ENCODE measurements around the gene MGMT.

The MGMT gene

GRCh38 chr10:129766611-129767550 is 299.8 kb downstream of the MGMT start:
- DNase-seq: no peak

- no peak for DNase-seq
Observed at GRCh38 chr10:129767751-129768150, 300.7 kb downstream of the MGMT start.

- no peak for DNase-seq
Observed at GRCh38 chr10:129768437-129769355, 301.7 kb downstream of the MGMT start.

GRCh38 chr10:129769381-129770116 is 302.5 kb downstream of the MGMT start:
- no peak for DNase-seq

DNA sequence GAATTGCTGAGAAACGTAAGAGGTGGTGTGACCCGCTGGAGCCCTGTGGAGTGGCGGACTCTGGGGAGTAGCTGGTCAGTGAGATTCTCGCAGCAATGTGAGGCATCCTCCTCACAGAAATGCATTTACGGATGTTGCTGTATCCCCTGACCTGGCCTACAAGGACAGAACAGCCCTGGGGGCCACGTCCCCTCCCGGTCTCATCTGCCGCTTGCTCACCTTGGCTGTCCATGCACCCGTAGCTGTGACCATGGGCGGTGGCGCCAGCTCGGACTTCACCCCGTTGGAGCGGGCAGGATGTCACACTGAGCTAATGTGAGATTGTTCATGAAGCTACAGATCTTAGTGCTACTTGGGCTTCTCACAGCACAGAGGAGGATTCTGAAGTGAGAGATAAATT is 303.2 kb downstream of the MGMT start:
- no peak for DNase-seq

DNA sequence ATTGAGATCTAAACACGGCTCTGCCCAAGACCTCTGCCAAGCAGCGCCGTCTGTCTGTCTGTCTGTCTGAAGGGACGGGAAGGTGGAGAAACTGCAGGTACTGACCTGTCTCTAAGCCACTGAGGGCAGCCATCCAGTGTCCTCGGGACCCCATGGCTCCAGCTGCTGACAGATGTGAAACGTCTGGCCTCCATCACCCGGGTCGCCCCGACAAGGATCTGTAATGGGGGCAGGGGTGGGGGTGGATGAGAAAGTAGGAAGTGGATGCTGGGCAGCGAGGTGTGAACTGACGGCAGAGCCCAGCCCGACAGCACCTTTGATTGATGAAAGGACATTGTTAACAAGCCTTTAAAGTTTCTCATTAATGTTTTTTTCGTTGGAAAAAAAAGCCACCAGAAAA is 304.0 kb downstream of the MGMT start:
- DNase-seq: no peak

DNA sequence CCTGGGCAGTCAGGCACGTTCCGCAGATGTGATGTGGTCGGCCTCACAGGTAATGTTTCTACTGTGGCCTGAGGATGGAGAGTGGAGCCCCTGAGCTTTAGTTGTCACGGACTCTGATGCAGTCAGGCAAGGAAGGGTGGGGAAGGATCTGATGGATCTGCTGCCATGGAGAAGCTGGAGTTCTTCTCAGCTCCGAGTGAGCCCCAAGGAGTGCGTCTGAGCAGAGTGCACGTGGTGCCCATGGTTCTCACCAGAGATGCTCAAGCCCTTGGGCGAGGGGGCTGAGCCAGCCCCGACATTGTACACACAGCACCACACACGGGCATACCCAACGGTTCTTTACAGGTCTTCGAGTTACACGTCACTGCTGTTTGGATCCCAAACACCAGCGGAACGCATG is 304.5 kb downstream of the MGMT start:
- DNase-seq: no peak

DNA sequence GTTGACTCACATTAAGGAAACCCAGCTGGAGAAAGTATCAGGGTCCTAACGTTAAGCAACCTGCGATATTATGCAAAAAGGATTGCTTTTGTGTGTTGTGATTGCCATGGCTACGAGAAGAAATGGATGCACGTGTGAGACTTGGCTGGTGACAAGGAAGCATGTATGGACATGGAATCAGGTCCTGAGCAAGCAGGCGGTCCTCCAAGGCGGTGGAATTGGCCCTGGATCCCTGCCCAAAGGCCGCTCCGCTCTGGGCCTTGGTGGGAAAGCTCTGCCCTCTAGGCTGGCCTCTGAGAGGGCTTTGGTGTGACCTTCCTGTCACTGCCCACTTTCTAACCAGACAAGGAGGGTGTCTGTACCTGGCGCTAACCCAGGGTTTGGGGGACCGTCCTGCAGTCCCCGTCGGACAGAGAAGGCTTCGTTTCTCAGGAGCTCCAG is 305.0 kb downstream of the MGMT start:
- no peak for DNase-seq

- DNase-seq: no peak
Observed at GRCh38 chr10:129772468-129773358, 305.7 kb downstream of the MGMT start.

DNA sequence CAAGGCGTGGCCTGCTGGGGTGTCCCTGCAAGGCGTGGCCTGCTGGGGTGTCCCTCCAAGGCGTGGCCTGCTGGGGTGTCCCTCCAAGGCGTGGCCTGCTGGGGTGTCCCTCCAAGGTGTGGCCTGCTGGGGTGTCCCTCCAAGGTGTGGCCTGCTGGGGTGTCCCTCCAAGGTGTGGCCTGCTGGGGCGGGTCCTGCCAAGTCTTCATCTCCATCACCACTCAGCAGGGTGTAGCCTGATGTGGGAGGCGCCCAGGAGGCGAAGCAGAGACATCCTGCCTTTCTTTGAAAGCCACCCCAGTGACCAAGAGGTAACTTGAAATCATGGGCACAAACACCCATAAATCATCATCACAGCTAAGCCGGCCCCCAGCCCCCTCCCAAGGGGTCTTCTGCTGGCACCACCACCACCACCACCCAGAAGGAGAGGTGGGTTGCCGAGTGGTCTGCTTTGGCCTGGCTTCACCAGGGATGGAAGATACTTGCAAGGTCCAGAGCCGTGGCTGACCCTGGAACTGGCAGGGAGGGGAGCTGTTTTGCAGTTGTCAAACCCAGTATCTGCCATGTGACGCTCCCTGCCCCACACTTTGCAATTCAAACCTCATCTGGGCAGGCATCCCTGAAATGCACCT is 306.4 kb downstream of the MGMT start:
- DNase-seq: no peak

GRCh38 chr10:129774082-129774735 is 307.2 kb downstream of the MGMT start:
- DNase-seq: no peak

GRCh38 chr10:129774736-129775401 is 307.8 kb downstream of the MGMT start:
- no peak for DNase-seq

GRCh38 chr10:129775681-129776080 is 308.6 kb downstream of the MGMT start:
- no peak for DNase-seq

DNA sequence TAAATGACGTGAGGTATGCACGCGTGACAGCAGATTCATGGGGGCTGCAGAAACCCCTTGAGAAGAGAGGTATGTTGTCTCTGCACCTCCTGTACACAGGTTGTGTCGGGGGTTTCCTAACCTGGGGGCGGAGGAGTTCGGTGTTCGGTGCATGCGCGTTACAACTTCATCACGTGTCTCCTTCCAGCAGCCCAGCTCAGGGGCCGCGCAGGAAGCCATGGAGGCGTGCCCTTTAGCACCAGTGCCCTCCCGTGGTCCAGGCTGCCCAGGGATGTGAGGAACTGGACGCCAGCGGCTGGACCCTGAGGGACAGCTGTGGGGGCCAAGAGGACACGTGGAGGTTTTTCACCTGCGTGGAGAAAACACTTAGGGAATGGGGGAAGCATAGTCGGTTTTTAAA is 310.6 kb downstream of the MGMT start:
- DNase-seq: no peak

GRCh38 chr10:129778571-129778970 is 311.5 kb downstream of the MGMT start:
- no peak for DNase-seq

GRCh38 chr10:129779126-129780111 is 312.4 kb downstream of the MGMT start:
- no peak for DNase-seq

DNA sequence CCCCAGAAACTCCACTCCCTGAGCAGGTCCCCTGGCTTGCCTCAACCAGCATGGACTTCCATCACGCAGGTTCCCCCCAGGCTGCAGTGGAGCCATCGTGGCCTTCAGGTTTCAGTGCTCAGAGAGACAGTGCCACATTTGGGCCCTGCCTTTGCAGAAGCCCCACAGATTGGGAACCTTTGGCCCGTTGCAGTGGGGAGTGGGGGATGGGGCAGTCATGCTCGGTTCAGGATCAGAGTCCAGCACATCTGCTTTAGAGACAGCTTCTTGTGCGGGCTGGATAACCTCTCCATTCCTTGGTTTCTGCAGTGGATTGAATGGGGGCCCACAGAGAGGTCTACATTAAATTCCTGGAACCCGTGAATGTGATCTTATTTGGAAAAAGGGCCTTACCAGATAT is 313.2 kb downstream of the MGMT start:
- no peak for DNase-seq

DNA sequence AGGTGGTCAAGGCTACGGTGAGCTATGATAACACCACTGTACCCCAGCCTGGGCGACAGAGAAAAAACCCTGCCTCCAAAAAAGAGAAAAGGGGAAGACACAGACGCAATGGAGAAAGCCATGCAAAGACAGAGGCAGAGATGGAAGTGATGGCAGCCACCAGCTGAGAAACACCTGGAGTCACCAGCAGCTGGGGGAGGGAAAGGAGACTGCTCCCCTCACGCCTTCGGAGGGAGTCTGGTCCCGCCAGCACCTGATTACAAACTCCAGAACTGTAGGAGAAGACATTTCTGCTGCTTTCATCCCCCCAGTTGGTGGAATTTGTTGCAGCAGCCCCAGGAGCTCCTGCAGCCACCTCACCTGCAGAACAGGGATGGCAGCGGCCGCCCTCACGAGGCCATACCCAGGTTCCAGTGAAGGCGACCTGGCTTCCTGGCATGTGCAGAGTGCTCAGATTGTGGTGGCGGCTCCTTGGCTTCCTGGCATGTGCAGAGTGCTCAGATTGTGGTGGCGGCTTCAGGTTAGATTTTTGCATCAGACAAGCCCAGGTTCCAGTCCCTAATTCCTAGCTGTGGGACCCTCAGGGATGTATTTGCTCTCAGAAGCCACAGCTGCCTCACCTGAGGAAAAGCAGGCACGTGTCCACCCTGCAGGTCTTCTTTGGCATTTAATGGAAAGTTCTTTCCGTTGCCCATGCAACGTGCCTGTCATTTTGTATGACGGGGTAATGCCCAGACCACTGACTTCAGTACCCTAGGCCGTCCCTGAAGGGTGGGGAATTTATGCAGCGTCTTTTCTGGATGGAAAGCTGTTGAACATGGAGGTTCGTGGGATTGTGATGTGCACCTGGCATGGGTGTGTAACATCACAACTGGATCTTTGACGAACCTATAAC is 314.1 kb downstream of the MGMT start:
- DNase-seq: no peak

Data from NCI-H2029 (cell line).